CD4-positive, alpha-beta T cell treated with Interleukin-21 for 1 hour (primary cell): Measurements from ENCODE around the gene ZFC3H1.
A peak's percentile ranks its signal among the peaks of the same experiment; 100 is the strongest.
"Not testable (repeated sequence)": the region's sequence is repeated elsewhere in the genome, so short reads cannot be mapped to it uniquely, and the experiment has no call there.

Source experiments
- DNase-seq: peaks from one replicate; pipeline ENCODE4 v3.0.0-alpha.2; 2020

Gene ZFC3H1

DNA sequence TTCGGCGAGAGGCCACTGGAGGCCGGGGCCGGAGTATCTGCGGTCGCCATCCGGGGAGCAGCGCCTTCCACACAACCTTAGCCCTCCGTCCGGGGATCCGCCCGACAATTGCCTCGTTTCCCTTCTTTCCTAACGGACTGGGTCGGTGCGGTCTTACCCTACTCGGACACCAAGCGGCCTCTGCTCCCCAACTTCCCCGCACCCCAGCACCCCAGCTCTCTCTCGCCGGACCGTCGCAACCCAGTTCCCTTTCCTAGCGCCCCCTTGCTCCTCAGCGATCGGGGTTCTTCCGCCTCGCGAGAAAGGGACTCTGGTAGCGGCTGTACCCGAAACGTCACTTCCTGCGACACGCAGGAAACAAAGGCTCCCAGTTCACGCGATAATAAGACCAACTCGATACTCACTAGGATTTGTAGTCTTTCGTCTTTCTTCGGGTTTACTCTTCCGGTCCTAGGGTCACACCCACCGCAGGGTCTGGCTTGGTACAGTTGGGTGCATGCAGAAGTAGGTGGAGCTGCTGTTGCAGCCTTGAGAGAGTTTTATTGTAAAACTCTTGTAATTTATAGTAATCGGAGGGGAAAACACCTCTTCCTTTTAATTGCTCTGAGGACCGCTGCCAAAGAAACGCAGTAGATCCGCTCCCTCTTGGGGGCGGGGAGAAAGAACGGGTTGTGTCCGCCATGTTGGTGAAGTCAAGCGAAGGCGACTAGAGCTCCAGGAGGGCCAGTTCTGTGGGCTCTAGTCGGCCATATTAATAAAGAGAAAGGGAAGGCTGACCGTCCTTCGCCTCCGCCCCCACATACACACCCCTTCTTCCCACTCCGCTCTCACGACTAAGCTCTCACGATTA, at the start of gene ZFC3H1, which contains the start of gene THAP2:
ZFC3H1 (minus strand) TSS at position 288 of the 850 bp plus-strand sequence; CDS start at position 50, 238 bp downstream.
THAP2 (plus strand) TSS at position 741 of the 850 bp plus-strand sequence. CDS start 209 bp downstream, outside the sequence.
- DNase-seq: peak; percentile 98

GRCh38 chr12:71710276-71711125, 46.9 kb upstream of the ZFC3H1 start:
- no peak for DNase-seq

DNA sequence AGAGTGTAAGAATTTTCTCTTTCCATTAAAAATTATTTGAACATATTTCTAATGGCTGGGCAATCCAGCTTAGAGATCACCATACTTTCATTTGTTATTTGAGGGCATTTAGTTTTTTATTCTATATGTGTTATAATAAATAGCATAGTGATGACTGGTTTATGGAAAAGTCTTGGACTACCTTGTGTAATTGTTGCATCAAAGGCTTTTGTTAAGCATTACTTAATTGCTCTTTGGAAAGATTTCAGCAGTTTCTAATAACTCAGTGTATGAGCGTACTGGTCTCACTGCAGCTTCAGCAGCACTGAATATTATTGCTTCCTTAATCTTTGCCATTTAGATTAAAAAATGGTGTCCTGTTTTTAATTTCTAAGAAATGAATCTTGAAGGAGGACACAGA, 45.0 kb upstream of the ZFC3H1 start:
- DNase-seq: no peak

- no peak for DNase-seq
Observed at GRCh38 chr12:71704920-71705319, 41.3 kb upstream of the ZFC3H1 start.

DNA sequence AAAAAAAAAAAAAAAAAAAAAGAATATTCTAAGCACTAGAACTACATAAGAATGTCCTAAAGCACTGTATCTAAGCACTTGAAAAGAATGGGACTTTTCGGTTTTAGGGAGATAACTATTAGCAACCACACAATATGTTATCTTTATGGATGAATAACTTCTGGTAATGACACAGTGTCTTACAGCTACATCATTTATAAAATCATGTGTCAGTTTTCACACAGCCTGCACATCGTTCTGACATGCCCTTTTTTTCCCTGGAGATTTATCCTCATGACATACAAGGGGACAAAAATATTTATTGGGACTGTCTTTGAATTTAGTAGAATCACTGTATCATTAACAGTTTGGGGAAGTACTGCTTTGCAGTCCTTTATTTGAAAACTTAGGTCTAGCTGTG, 39.6 kb upstream of the ZFC3H1 start:
- DNase-seq: no peak

DNA sequence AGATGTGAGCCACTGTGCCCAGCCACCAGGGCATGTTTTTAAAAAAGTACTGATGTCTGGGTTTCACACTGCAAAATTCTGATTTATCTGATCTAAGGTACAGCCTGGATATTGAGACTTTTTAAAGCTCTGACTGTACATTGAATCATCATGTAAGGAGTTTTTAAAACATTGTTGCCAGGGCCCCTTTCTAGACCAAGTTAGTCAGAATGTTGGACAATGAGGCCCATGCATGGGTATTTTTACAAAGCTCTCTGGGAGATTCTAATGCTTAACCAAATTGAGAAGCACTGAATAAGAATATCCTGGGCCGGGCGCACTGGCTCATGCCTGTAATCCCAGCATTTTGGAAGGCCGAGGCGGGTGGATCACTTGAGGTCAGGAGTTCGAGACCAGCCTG, 38.9 kb upstream of the ZFC3H1 start:
- DNase-seq: no peak

- not testable (repeated sequence) for DNase-seq
Observed at GRCh38 chr12:71702181-71702580, 38.5 kb upstream of the ZFC3H1 start.

DNA sequence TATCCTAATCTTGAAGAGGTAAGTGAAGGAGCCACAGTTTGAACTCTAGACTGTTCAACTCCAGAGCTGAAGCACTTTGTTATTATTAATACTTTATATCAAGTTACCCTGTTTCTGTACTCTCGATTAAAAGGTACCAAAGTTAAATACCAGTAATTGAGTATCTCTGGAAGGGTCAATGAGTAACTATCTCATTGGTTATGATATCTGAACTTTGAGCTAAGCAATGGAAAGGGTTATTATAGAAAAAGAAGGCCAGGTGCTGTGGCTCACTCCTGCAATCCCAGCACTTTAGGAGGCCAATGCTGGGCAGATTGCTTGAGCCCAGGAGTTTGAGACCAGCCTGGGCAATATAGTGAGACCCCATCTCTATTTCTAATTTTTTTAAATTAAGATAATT, 32.1 kb upstream of the ZFC3H1 start:
- DNase-seq: no peak

GRCh38 chr12:71694099-71694820, 30.6 kb upstream of the ZFC3H1 start:
- DNase-seq: no peak

DNA sequence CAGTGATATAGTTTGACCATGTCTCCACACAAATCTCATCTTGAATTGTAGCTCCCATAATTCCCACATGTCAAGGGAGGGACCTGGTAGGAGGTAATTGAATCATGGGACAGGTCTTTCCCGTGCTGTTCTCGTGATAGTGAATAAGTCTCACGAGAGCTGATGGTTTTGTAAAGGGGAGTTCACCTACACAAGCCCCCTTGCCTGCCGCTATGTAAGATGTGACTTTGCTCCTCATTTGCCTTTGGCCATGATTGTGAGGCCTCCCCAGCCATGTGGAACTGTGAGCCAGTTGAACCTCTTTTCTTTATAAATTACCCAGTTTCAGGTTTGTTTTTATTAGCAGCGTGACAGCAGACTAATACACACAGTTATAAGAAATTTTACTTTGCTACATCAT, 30.0 kb upstream of the ZFC3H1 start:
- not testable (repeated sequence) for DNase-seq

- no peak for DNase-seq
Observed at GRCh38 chr12:71693126-71693525, 29.5 kb upstream of the ZFC3H1 start.

DNA sequence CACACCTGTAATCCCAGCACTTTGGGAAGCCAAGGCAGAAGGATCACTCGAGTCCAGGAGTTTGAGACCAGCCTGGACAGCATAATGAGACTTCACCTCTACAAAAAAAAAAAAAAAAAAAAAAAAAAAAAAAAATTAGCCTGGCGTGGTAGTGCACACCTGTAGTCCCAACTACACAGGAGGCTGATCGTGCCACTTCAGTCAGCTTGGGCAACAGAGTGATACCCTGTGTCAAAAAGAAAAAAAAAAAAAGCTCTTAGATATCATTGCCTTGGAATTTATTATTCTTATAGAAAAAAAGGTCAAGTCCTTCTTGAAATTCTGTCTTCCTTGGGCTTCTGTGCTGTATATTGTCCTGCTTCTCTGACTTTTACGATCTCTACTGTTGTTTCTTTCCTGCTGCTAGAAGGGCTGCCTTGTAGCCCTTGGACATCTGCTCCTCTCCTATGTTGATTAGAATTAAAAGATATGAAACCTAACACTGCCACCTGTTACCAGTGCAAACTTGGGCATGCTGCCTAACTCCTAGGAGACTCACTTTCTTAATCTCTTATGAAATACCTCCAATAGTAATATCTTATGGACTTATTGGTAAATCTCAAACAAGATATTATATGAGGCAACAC, 28.0 kb upstream of the ZFC3H1 start:
- no peak for DNase-seq

DNA sequence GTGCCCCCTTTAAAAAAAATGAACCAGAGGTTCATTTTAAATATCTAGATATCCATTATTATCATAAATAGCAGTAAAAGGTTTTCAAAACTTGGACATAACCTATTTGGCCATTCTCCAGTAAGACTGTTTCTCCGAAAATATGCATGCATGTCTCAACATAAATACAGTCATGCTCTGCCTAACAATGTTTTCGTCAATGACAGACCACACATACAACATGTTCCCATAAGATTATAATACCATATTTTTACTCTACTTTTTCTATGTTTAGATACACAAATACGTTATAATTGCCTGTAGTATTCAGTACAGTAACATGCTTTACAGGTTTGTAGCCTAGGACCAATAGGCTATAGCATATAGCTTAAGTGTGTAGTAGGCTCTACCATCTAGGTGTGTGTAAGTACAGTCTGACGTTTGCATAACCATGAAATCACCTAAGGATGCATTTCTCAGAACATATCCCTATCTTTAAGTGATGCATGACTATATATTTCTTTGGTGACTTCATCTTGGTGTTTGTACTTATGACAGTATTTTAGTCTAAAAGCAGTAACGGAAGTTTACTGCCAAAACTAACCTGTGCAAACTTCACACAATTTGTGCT, 25.4 kb upstream of the ZFC3H1 start:
- DNase-seq: no peak

- not testable (repeated sequence) for DNase-seq
Observed at GRCh38 chr12:71687172-71687571, 23.5 kb upstream of the ZFC3H1 start.

GRCh38 chr12:71686658-71687025, 23.0 kb upstream of the ZFC3H1 start:
- DNase-seq: no peak

DNA sequence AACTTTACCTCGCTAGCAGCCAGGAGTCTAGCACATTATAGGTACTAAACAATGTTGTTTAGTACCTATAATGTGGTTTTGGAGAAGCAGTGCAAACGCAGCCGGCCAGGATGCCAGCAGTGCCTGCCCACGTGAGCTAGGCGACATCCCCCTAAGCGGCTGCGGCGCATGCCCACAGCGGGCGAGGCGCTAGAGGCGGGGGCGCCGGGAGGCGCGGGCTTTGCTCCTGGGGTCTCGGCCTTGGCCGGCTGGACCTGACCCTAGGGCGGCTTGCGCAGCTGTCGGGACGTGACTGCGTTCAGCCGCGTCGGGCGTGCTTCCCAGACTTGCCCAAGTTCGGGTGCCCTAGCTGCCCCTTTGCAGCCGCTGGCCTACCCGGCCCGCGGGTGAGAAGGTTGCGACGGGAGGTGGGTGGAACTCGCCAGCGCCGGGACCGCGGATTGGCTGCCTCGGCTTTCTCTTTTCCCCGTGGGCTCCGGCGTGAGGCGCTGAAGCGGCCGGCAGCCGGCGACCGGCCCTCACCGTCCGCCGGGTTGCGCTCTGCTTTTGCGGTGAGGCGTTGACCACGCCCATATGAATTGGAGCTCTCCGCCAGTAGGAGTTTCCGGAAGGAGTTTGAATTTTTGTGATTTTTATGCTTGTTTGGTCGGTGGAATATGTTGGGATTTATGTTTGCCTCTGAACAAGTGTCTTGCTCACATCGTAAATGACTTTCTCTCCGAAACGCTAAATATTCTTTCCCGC, 22.4 kb upstream of the ZFC3H1 start, which contains the start of gene TMEM19:
TMEM19 (plus strand) TSS at position 169 of the 744 bp plus-strand sequence. CDS start 599 bp downstream, outside the sequence.
- DNase-seq: peak; percentile 82

DNA sequence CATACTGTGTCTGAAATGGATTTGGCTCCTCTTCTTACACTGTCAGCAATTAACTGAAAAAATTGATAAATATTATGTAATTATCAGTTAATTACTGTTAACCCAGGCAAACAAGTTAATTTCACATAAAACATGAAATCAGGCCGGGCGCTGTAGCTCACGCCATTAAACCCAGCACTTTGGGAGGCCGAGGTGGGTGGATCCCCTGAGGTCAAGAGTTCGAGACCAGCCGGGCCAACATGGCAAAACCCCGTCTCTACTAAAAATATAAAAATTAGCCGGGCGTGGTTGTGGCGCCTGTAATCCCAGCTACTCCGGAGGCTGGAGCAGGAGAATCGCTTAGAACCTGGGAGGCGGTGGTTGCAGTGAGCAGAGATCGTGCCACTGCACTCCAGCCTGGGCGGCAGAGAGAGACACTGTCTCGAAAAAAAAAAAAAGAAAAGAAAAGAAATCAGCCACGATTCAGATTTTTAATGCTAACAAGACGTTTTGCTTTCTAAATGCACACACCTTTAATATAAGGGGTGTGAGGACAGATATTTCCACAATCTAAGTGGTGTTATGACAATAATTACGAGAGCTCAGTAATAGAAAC, 21.8 kb upstream of the ZFC3H1 start:
- DNase-seq: no peak

DNA sequence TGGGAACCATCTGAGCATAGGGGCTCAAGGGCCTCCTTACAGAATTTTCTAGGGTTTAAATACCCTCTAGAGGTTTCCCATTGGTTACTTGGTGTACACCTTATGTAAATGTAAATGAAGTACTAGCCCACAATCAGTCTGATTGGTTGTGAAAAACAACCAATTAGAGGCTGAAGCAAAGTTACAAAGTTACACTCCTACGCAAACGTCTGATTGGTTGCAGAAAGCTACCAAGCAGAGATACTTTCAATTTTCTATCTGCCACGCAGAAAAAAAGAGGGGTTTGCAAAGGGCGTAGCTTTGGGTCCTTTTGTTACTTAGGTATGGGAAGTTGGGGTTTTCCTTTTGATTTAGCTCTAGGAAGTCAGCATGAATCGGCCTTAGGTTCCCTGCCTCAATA, 20.4 kb upstream of the ZFC3H1 start:
- DNase-seq: peak; percentile 61

DNA sequence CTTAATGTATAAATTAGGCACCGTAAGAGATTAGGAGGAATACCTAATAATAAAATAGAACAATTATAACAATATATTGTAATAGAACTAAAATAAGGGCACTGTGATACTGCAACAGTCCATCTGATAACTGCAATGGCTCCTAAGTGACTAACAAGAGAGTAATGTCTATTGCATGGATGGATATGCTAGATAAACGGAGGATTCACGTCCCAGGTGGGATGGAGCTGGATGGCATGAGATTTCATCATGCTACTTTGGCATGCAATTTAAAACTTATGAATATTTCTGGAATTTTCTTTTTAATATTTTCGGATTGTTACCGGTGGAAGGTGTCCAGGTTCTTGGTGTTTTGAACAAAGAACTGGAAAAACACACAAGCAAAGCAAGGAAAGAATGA, 20.0 kb upstream of the ZFC3H1 start:
- DNase-seq: no peak

- DNase-seq: no peak
Observed at GRCh38 chr12:71682466-71682865, 18.8 kb upstream of the ZFC3H1 start.

DNA sequence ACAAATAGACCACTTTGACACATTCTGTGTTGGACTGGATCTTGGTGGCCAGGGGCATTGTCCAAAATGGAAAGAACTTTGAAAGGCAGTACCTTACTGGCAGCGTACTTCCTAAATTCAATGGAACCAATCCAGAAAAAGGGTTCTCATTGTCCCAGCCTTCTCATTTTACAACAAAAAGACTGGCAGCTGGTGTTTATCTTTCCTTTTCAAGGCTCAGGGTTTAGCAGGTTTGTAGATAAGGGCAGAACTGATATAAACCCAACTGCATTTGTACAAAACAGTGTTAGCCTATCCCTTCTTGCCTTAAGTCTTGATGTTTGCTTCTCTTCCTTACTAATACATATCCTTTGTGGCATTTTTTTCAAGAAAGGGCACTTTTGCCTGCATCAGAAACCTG, 8.2 kb upstream of the ZFC3H1 start:
- no peak for DNase-seq
